MCF 10A (cell line): ENCODE measurements around the gene NAT8L. TPM values are rescaled to one million over a fixed set of nuclear protein-coding genes. Genes with fewer than 3 reads are reported as not detected.

ENCODE experiments used
- BruUV-seq: library from RNA; stranded (reverse); fragments of 400-500 nt; replicated peaks from 2 replicates; lab custom pipeline; 2021; lab: Mats Ljungman, UMichigan
- CTCF ChIA-PET: fragments of 300-600 bp; sonication (Branson Sonifier 250); formaldehyde crosslinking; extraction: SDS; loops from one replicate; lab custom pipeline; 2021; ENCODE audit warnings: antibody characterized with exemption, inconsistent platforms; lab: Yijun Ruan, JAX
- POLR2A ChIA-PET: fragments of 300-600, 350-650 bp; sonication (Branson Sonifier 250); formaldehyde crosslinking; extraction: SDS; loops from one replicate; lab custom pipeline; 2020; ENCODE audit warnings: antibody characterized with exemption, inconsistent platforms; lab: Yijun Ruan, JAX
- DNase-seq: peaks from one replicate; pipeline ENCODE4 v3.0.0-alpha.2; 2018; ENCODE audit not compliant: unreplicated experiment
- H3K27ac Mint-ChIP-seq: one replicate; pipeline ENCODE4 v1.8.0; 2022; ENCODE audit warnings: mild to moderate bottlenecking, low read depth, mixed read lengths; ENCODE audit not compliant: unreplicated experiment
- H3K27me3 Mint-ChIP-seq: one replicate; pipeline ENCODE4 v1.8.0; 2022; ENCODE audit warnings: mixed read lengths; ENCODE audit not compliant: insufficient read depth, unreplicated experiment
- H3K36me3 Mint-ChIP-seq: one replicate; pipeline ENCODE4 v1.8.0; 2022; ENCODE audit warnings: mild to moderate bottlenecking, moderate library complexity, mixed read lengths; ENCODE audit not compliant: insufficient read depth, unreplicated experiment
- H3K4me1 Mint-ChIP-seq: one replicate; pipeline ENCODE4 v1.8.0; 2022; ENCODE audit warnings: mixed read lengths; ENCODE audit not compliant: insufficient read depth, unreplicated experiment
- H3K4me3 Mint-ChIP-seq: one replicate; pipeline ENCODE4 v1.8.0; 2022; ENCODE audit warnings: mild to moderate bottlenecking, moderate library complexity, mixed read lengths; ENCODE audit not compliant: unreplicated experiment
- H3K9me3 Mint-ChIP-seq: one replicate; pipeline ENCODE4 v1.8.0; 2022; ENCODE audit warnings: mixed read lengths; ENCODE audit not compliant: unreplicated experiment
- CTCF ChIP-seq: fragments of 200-600 bp; IDR thresholded peaks from one replicate; pipeline ENCODE4 v1.8.0; 2022; ENCODE audit warnings: antibody characterized with exemption, mild to moderate bottlenecking; ENCODE audit not compliant: unreplicated experiment
- intact Hi-C: fragments of 100-400 bp; cut with micrococcal nuclease; formaldehyde crosslinking; loops from 2 replicates; pipeline ENCODE4 v1.14.1; 2022
- total RNA-seq: library from RNA; stranded (reverse); gene quantifications from 2 replicates; pipeline ENCODE4 v1.2.3, GENCODE V29; 2022

Gene NAT8L
- total RNA-seq, 1 experiment from 2014 or later = 0.79 TPM

DNA sequence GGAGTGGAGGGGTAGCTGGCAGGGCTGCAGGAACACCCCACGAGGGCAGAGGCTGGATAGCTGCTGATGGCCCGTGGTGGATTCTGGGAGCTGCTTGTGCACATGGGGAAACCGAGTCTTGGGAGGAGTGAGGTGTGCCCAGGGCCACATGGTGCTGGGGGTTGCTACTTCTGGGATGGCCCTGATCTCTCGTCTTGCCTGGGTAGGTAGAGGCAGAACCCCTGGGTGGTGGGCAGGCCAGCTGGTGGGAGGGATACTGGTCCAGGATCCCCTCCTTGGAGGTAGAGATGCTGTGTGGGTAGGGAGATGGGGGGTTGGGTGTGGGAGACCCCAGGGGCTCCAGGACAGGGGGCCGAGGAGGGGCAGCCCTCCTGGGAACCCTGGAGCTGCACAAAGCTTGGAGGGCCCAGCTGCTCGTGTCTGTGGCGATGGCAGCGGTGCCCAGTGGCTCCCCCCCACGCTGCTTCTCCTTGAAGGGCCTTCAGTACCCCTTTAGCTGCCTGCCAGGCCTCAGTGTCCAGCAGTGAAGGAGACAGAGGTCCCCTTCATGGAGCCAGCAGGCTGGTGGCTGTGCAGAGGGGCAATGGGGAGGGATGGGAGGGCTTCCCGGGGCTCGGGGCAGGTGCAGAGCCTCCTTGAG, 3.2 kb downstream of the NAT8L start:
- H3K4me3 Mint-ChIP-seq = no peak overlapping the region
- peaks cover 5% of the 10 kb centered on the region for H3K36me3 Mint-ChIP-seq
- no peaks in the 10 kb centered on the region for H3K27me3 Mint-ChIP-seq
- H3K9me3 Mint-ChIP-seq = no peaks in the 10 kb centered on the region
- intact Hi-C loops = no loop called here
- TF ChIP-seq CTCF = no peak
- no peaks in the 10 kb centered on the region for H3K4me1 Mint-ChIP-seq
- no TSS peak for BruUV-seq
- POLR2A ChIA-PET = no interaction called here
- DNase-seq = no peak
- CTCF ChIA-PET = interaction anchor here (0.5 kb wide), 1 partner anchor 40 kb away, joined by 3 read pairs; no protein-coding TSS in a partner anchor
- H3K27ac Mint-ChIP-seq = no peak overlapping the region

GRCh38 chr4:2062808-2063524, 3.8 kb downstream of the NAT8L start:
- CTCF ChIA-PET = interaction anchor here (0.5 kb wide), 1 partner anchor 39 kb away, joined by 3 read pairs; no protein-coding TSS in a partner anchor
- BruUV-seq = no TSS peak
- Mint-ChIP-seq H3K36me3 (peaks cover 5% of the 10 kb centered on the region), H3K27me3 (no peaks in the 10 kb centered on the region), H3K4me3 (no peak overlapping the region), H3K9me3 (no peaks in the 10 kb centered on the region), H3K4me1 (no peaks in the 10 kb centered on the region), H3K27ac (no peak overlapping the region)
- intact Hi-C loops = no loop called here
- POLR2A ChIA-PET = no interaction called here
- TF ChIP-seq CTCF = no peak
- DNase-seq = no peak

- TF ChIP-seq CTCF = no peak
- intact Hi-C loops = no loop called here
- DNase-seq = no peak
- Mint-ChIP-seq H3K27ac (no peak overlapping the region), H3K9me3 (no peaks in the 10 kb centered on the region), H3K4me3 (no peak overlapping the region), H3K27me3 (no peaks in the 10 kb centered on the region), H3K4me1 (no peaks in the 10 kb centered on the region), H3K36me3 (peaks cover 5% of the 10 kb centered on the region)
- ChIA-PET CTCF (no interaction called here), POLR2A (no interaction called here)
- BruUV-seq = no TSS peak
Measured at GRCh38 chr4:2063557-2064275, 4.6 kb downstream of the NAT8L start.
